ENCODE measurements around the gene SRPK3. TPM values are rescaled to one million over a fixed set of nuclear protein-coding genes. Genes with fewer than 3 reads are reported as not detected.

Gene SRPK3
- total and polyA plus RNA-seq, 2 donors (not counting 3 experiments of a cell fraction or from before 2014, with no cell fraction given) = 0.25 to 0.40 TPM

DNA sequence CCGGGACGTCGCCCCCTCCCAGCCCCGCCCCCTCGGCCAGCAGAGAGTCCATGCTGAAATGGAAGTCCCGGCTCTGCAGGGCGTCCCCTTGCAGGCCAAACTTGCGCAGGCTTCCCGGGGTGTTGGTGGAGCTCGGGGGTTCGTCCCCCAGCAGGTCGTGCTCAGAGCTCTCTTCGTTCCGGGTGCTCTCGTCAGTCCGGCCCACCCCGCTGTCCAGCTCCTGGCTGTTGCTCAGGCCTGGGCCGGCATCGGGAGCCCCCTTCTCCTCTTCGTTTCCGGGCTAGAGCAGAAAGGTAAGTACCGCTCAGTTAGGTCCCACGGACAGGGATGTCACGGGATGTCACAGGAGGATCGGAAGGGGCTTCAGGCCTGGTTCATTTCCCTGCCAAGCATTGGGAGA is 23.8 kb downstream of the SRPK3 start:
- POLR2A ChIA-PET = no interaction called here
- no peaks in the 10 kb centered on the region for H3K36me3 ChIP-seq (ENCODE audit: control insufficient read depth in 2 of 2, extremely low read depth in 1 of 2, insufficient read depth in 2 of 2, low read length in 2 of 2)
- TF ChIP-seq FOS (IDR thresholded peaks at IDR 0.05; ENCODE audit: borderline replicate concordance, insufficient read depth, low read length) (no peak), GATA2 (IDR thresholded peaks at IDR 0.05; ENCODE audit: insufficient read depth, insufficient read length, low read depth, low read length) (no peak), MYC (IDR thresholded peaks at IDR 0.05; ENCODE audit: low read depth, low read length) (no peak), JUN (IDR thresholded peaks at IDR 0.05; ENCODE audit: borderline replicate concordance, insufficient read depth, insufficient read length, low read depth) (no peak), POLR2AphosphoS5 (IDR thresholded peaks at IDR 0.05; ENCODE audit: insufficient read depth, low read depth, low read length) (no peak), POLR2A (IDR thresholded peaks at IDR 0.05; ENCODE audit: low read depth, low read length) (no peak), EZH2 (IDR thresholded peaks at IDR 0.05; ENCODE audit: borderline replicate concordance, low read depth, low read length, severe bottlenecking) (no peak)
- TF ChIP-seq, protein P1, sequence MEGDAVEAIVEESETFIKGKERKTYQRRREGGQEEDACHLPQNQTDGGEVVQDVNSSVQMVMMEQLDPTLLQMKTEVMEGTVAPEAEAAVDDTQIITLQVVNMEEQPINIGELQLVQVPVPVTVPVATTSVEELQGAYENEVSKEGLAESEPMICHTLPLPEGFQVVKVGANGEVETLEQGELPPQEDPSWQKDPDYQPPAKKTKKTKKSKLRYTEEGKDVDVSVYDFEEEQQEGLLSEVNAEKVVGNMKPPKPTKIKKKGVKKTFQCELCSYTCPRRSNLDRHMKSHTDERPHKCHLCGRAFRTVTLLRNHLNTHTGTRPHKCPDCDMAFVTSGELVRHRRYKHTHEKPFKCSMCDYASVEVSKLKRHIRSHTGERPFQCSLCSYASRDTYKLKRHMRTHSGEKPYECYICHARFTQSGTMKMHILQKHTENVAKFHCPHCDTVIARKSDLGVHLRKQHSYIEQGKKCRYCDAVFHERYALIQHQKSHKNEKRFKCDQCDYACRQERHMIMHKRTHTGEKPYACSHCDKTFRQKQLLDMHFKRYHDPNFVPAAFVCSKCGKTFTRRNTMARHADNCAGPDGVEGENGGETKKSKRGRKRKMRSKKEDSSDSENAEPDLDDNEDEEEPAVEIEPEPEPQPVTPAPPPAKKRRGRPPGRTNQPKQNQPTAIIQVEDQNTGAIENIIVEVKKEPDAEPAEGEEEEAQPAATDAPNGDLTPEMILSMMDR (IDR thresholded peaks at IDR 0.05; ENCODE audit: extremely low read depth in 1 of 2, insufficient read depth in 1 of 2, low read depth in 1 of 2, low read length in 2 of 2) = no peak
- TF ChIP-seq, protein P2, sequence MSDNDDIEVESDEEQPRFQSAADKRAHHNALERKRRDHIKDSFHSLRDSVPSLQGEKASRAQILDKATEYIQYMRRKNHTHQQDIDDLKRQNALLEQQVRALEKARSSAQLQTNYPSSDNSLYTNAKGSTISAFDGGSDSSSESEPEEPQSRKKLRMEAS (IDR thresholded peaks at IDR 0.05; ENCODE audit: insufficient read depth, insufficient read length) = no peak

More for the DNA sequence above, 23.8 kb downstream of the SRPK3 start:
- Histone ChIP-seq H3K9ac (replicated peaks; ENCODE audit: extremely low read depth, insufficient read depth, low read length) (no peak overlapping the region), H3K9me1 (replicated peaks; ENCODE audit: control insufficient read depth, extremely low read depth, insufficient read depth, low read length) (no peaks in the 10 kb centered on the region), H3K4me3 (replicated peaks in 1 of 3; ENCODE audit: insufficient read depth in 1 of 3, low read depth in 1 of 3, low read length in 3 of 3) (no peak overlapping the region), H3K27ac (ENCODE audit: insufficient read depth, low read depth, low read length) (no peak overlapping the region), H3K9me3 (replicated peaks; ENCODE audit: control insufficient read depth, insufficient read depth, low read length) (no peaks in the 10 kb centered on the region), H3K79me2 (ENCODE audit: control insufficient read depth, insufficient read depth, low read length) (no peaks in the 10 kb centered on the region), H3K27me3 (ENCODE audit: control insufficient read depth in 2 of 2, insufficient read depth in 2 of 2, low read length in 2 of 2) (no peaks in the 10 kb centered on the region), H3K4me2 (ENCODE audit: insufficient read depth, low read length) (no peak overlapping the region), H3K4me1 (ENCODE audit: control insufficient read depth, extremely low read depth, insufficient read depth, low read length) (no peaks in the 10 kb centered on the region), H4K20me1 (replicated peaks; ENCODE audit: control insufficient read depth, extremely low read depth, insufficient read depth, low read length) (no peaks in the 10 kb centered on the region), H2AFZ (ENCODE audit: low read depth, low read length) (no peak overlapping the region)
- intact Hi-C loops (cut with micrococcal nuclease) (no loop called here), dilution Hi-C loops (cut with MboI; ENCODE audit: extremely low pct_ligation_motif_present, low sequenced_read_pairs) (no loop called here)
- FAIRE-seq = no peak
- CTCF ChIA-PET = interaction anchor here (1.4 kb wide), 1 partner anchor 10 kb away, joined by 3 read pairs; the partner anchor contains the start of genes IDH3G and SSR4
- no TSS peak for BruUV-seq (replicated peaks)
- DNase-seq (ENCODE audit: low read depth, low spot score) = no peak

All from endothelial cell of umbilical vein (primary cell).